Fibroblast of the conjunctiva (primary cell): ENCODE results near the gene ZBTB5.
"Not testable (repeated sequence)": the region's sequence is repeated elsewhere in the genome, so short reads cannot be mapped to it uniquely, and the experiment has no call there.

ENCODE experiments used
- DNase-seq: peaks from one replicate; pipeline ENCODE4 v3.0.0-alpha.2; 2010; ENCODE audit warnings: low read depth

ZBTB5 gene

GRCh38 chr9:37406603-37407401 lies 58.4 kb downstream of the ZBTB5 start:
- no peak for DNase-seq

GRCh38 chr9:37405764-37406380 lies 59.4 kb downstream of the ZBTB5 start:
- no peak for DNase-seq

GRCh38 chr9:37405350-37405749 lies 59.9 kb downstream of the ZBTB5 start:
- DNase-seq = no peak

- no peak for DNase-seq
Measured at GRCh38 chr9:37404590-37404989, 60.7 kb downstream of the ZBTB5 start.

GRCh38 chr9:37399336-37399735 lies 65.9 kb downstream of the ZBTB5 start:
- no peak for DNase-seq

GRCh38 chr9:37398464-37399025 lies 66.7 kb downstream of the ZBTB5 start:
- DNase-seq = no peak

GRCh38 chr9:37397948-37398347 lies 67.3 kb downstream of the ZBTB5 start:
- DNase-seq = not testable (repeated sequence)

GRCh38 chr9:37395663-37396062 lies 69.6 kb downstream of the ZBTB5 start:
- DNase-seq = no peak

- no peak for DNase-seq
Measured at GRCh38 chr9:37395229-37395628, 70.0 kb downstream of the ZBTB5 start.

GRCh38 chr9:37392272-37392671 lies 73.0 kb downstream of the ZBTB5 start:
- no peak for DNase-seq

GRCh38 chr9:37390759-37391158 lies 74.5 kb downstream of the ZBTB5 start:
- DNase-seq = no peak
